GM12878 (cell line): ENCODE data around the gene HDHD3. TPM values are rescaled to one million over a fixed set of nuclear protein-coding genes. Genes with fewer than 3 reads are reported as not detected.

Source experiments
- ATAC-seq: fragments of 200-7000 bp; cut with Tn5 transposase; 3 replicates; pipeline ENCODE4 v1.9.1; 2020; ENCODE audit warnings: mild to moderate bottlenecking, moderate library complexity
- BruUV-seq: library from RNA; stranded (reverse); fragments of 400-500 nt; replicated peaks from 2 replicates; lab custom pipeline; 2021; lab: Mats Ljungman, UMichigan
- CTCF ChIA-PET: fragments of 300-600 bp; sonication (Branson Sonifier 250); formaldehyde crosslinking; extraction: SDS; loops from one replicate; lab custom pipeline; 2021; ENCODE audit warnings: inconsistent platforms; lab: Yijun Ruan, JAX
- POLR2A ChIA-PET: fragments of 350-600 bp; formaldehyde crosslinking; extraction: SDS; loops from one replicate; lab custom pipeline; 2021; ENCODE audit warnings: inconsistent platforms; lab: Charles Lee
- RAD21 ChIA-PET: fragments of 300-600 bp; sonication (Branson Sonifier 250); formaldehyde crosslinking; loops from one replicate; lab custom pipeline; 2023; ENCODE audit warnings: antibody characterized with exemption; ENCODE audit not compliant: unreplicated experiment; lab: Charles Lee
- SMC1A ChIA-PET: fragments of 300-600 bp; sonication (Branson Sonifier 250); formaldehyde crosslinking; loops from one replicate; lab custom pipeline; 2023; ENCODE audit not compliant: unreplicated experiment, uncharacterized antibody; lab: Charles Lee
- DNase-seq: peaks from one replicate; pipeline ENCODE4 v3.0.0-alpha.2; 2011; ENCODE audit warnings: low read depth, low spot score
- FAIRE-seq: peaks from 3 replicates; lab custom pipeline; 2011; peaks lifted over from hg19 to GRCh38; lab: Jason Lieb, UNC
- H2AFZ ChIP-seq: 2 replicates; pipeline ENCODE4 v1.6.0; 2011; ENCODE audit warnings: low read depth, low read length, control low read depth; ENCODE audit not compliant: control insufficient read depth
- H3K27ac ChIP-seq: 2 replicates; pipeline ENCODE4 v1.5.1; 2011; ENCODE audit warnings: control low read depth; ENCODE audit not compliant: control insufficient read depth, insufficient read depth
- H3K27me3 ChIP-seq, 2 experiments: replicated peaks in 1 of 2; 2 replicates each; pipeline versions ENCODE4 v1.6.0 to v1.6.1; 2011; ENCODE audit warnings: low read length in 1 of 2; ENCODE audit not compliant: control insufficient read depth in 2 of 2, insufficient read depth in 2 of 2
- H3K36me3 ChIP-seq, 2 experiments: 2 replicates each; pipeline ENCODE4 v1.5.1; 2011; ENCODE audit warnings: low read length in 1 of 2; ENCODE audit not compliant: control insufficient read depth in 2 of 2, insufficient read depth in 2 of 2
- H3K4me1 ChIP-seq: 2 replicates; pipeline ENCODE4 v1.6.1; 2011; ENCODE audit warnings: mild to moderate bottlenecking, low read length, moderate library complexity, mixed read lengths; ENCODE audit not compliant: control insufficient read depth, insufficient read depth
- H3K4me2 ChIP-seq: 2 replicates; pipeline ENCODE4 v1.6.0; 2011; ENCODE audit warnings: control low read depth; ENCODE audit not compliant: control insufficient read depth, insufficient read depth
- H3K4me3 ChIP-seq: fragments of 200-600 bp; sonication (generic); 2 replicates; pipeline ENCODE4 v1.5.1; 2016
- H3K79me2 ChIP-seq: 2 replicates; pipeline ENCODE4 v1.6.0; 2011; ENCODE audit warnings: low read length; ENCODE audit not compliant: control insufficient read depth, insufficient read depth
- H3K9ac ChIP-seq: 2 replicates; pipeline ENCODE4 v1.8.0; 2011; ENCODE audit warnings: low read length, control low read depth, mixed read lengths; ENCODE audit not compliant: control insufficient read depth, insufficient read depth
- H3K9me3 ChIP-seq: replicated peaks from 3 replicates; pipeline ENCODE4 v1.5.1; 2011; ENCODE audit warnings: mild to moderate bottlenecking, low read length; ENCODE audit not compliant: control insufficient read depth, insufficient read depth
- H4K20me1 ChIP-seq: 2 replicates; pipeline ENCODE4 v1.6.0; 2011; ENCODE audit not compliant: control insufficient read depth, insufficient read depth
- FOS ChIP-seq: IDR thresholded peaks from 3 replicates; pipeline ENCODE4 v1.6.1; 2011; ENCODE audit warnings: borderline replicate concordance; ENCODE audit not compliant: insufficient read length; ENCODE audit errors: extremely low read depth
- FOXK2 ChIP-seq: fragments of 450-650 bp; IDR thresholded peaks from 2 replicates; pipeline ENCODE4 v1.6.1; 2017; ENCODE audit warnings: mild to moderate bottlenecking, moderate library complexity
- GATAD2B ChIP-seq: fragments of 450-650 bp; conservative IDR thresholded peaks from 2 replicates; pipeline ENCODE4 v1.6.1; 2017; ENCODE audit warnings: low read depth, mild to moderate bottlenecking, moderate library complexity
- KAT2A ChIP-seq: conservative IDR thresholded peaks from 2 replicates; pipeline ENCODE4 v1.6.1; 2011; ENCODE audit warnings: low read depth, low read length; ENCODE audit not compliant: control insufficient read depth
- NFXL1 ChIP-seq: fragments of 450-650 bp; IDR thresholded peaks from 2 replicates; pipeline ENCODE4 v1.6.1; 2017; ENCODE audit warnings: antibody characterized with exemption, mild to moderate bottlenecking, borderline replicate concordance
- SMAD1 ChIP-seq: fragments of 450-650 bp; IDR thresholded peaks from 2 replicates; pipeline ENCODE4 v1.6.1; 2018; ENCODE audit warnings: mild to moderate bottlenecking, low read depth; ENCODE audit not compliant: partially characterized antibody
- SPI1 ChIP-seq: IDR thresholded peaks from 2 replicates; pipeline ENCODE4 v1.6.1; 2011; ENCODE audit warnings: low read depth, mild to moderate bottlenecking, low read length, moderate library complexity, borderline replicate concordance; ENCODE audit not compliant: insufficient read depth
- YY1 ChIP-seq: IDR thresholded peaks from 2 replicates; pipeline ENCODE4 v1.6.1; 2011; ENCODE audit warnings: low read depth, mild to moderate bottlenecking, low read length
- ZNF217 ChIP-seq: fragments of 450-650 bp; IDR thresholded peaks from 2 replicates; pipeline ENCODE4 v1.6.1; 2017; ENCODE audit warnings: antibody characterized with exemption, mild to moderate bottlenecking
- WGBS: methylation state at CpG from one replicate; pipeline ENCODE4 v1.1.6; 2016; ENCODE audit warnings: low lambda C conversion rate; ENCODE audit not compliant: insufficient replicate concordance, insufficient coverage; ENCODE audit errors: missing lambda C conversion rate; 5-methylcytosine and 5-hydroxymethylcytosine counted together
- in situ Hi-C: fragments of 300-500 bp; cut with MboI; formaldehyde crosslinking; loops from 9 replicates; pipeline ENCODE4 v1.14.3; 2018; ENCODE audit warnings: mixed read lengths
- intact Hi-C: fragments of 100-400 bp; cut with micrococcal nuclease; formaldehyde crosslinking; loops from one replicate; pipeline ENCODE4 v1.14.2; 2022; ENCODE audit not compliant: unreplicated experiment
- polyA plus RNA-seq, 11 experiments: library from polyadenylated mRNA; depleted of rRNA in 4 of 11; unstranded in 6 of 11; stranded (reverse) in 5 of 11; fragments of >200 nt; fragmentation: Nextera tagmentation in 4 of 11; fragmentation: Illumina TruSeq in 1 of 11; extraction: Ambion mirVana in 4 of 11; extraction: Trizol in 1 of 11; gene quantifications; 1 replicate in 1 of 11; 2 replicates in 10 of 11; pipeline versions ENCODE4 v1.2.1 to v1.2.3, GENCODE V29; 2011 to 2016; ENCODE audit warnings: inconsistent platforms in 2 of 11, missing spikeins in 2 of 11, low read depth in 1 of 11
- total RNA-seq, 4 experiments: library from RNA; depleted of rRNA in 3 of 4; stranded (reverse); fragments of >200 nt in 3 of 4; fragmentation: Illumina TruSeq in 1 of 4; extraction: Trizol in 1 of 4; gene quantifications; 2 replicates each; pipeline versions ENCODE4 v1.2.1 to v1.2.3, GENCODE V29; 2013 to 2021
- TF ChIP-seq, protein P1 (sequence below): IDR thresholded peaks from 2 replicates; pipeline ENCODE4 v1.6.1; 2011; ENCODE audit warnings: mild to moderate bottlenecking, low read depth, low read length, moderate library complexity; ENCODE audit not compliant: insufficient replicate concordance
- TF ChIP-seq, protein P2 (sequence below): fragments of 450-650 bp; IDR thresholded peaks from 2 replicates; pipeline ENCODE4 v1.6.1; 2018; ENCODE audit warnings: mild to moderate bottlenecking, low read depth, moderate library complexity; ENCODE audit not compliant: partially characterized antibody

Gene HDHD3
- total and polyA plus RNA-seq, 10 of the 15 experiments (the other 5 are each of a cell fraction or from before 2014, with no cell fraction given) = 1.3 to 29.4 (median 17.9) TPM

DNA sequence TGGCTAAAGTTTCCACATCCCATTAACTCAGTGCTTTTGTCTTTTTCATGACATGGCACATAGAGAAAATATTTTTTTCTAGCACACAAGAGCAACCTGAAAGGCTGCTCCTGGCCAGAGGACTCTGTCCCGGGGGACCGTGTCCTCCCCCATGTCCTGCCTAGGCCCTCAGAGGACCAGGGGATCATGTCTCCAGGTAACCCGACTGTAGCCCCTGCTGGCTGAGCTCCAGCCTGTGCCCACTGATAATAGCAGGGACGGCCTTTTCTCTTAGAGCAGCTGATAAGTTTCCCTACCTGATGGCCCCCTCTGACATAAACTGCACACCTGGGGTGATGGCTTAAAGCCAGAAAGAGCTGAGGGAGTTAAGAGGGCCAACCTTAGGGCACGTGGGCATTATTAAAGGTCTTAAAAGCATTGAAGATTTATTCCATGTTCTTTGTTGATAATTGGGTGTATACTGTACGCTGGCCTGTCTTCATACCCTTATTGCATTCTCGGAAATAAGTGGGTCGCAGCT lies 5.9 kb downstream of the HDHD3 start:
- H3K36me3 ChIP-seq = peaks cover 5 to 7% of the 10 kb centered on the region in 2 experiments
- peaks cover 5% of the 10 kb centered on the region for H3K79me2 ChIP-seq
- intact Hi-C loops = no loop called here
- in situ Hi-C loops = no loop called here
- H3K27me3 ChIP-seq = no peaks in the 10 kb centered on the region
- no peak overlapping the region for H3K4me2 ChIP-seq
- no TSS peak for BruUV-seq
- CTCF ChIA-PET = no interaction called here
- H3K27ac ChIP-seq = no peak overlapping the region
- H3K4me3 ChIP-seq = no peak overlapping the region
- peaks cover 18% of the 10 kb centered on the region for H3K4me1 ChIP-seq
- TF ChIP-seq, protein P1, sequence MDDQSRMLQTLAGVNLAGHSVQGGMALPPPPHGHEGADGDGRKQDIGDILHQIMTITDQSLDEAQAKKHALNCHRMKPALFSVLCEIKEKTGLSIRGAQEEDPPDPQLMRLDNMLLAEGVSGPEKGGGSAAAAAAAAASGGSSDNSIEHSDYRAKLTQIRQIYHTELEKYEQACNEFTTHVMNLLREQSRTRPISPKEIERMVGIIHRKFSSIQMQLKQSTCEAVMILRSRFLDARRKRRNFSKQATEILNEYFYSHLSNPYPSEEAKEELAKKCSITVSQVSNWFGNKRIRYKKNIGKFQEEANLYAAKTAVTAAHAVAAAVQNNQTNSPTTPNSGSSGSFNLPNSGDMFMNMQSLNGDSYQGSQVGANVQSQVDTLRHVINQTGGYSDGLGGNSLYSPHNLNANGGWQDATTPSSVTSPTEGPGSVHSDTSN = no peak
- no peak for TF ChIP-seq SPI1
- TF ChIP-seq SMAD1 = no peak
- no peak for TF ChIP-seq FOS
- TF ChIP-seq GATAD2B = no peak
- no peak for TF ChIP-seq FOXK2
- TF ChIP-seq, protein P2, sequence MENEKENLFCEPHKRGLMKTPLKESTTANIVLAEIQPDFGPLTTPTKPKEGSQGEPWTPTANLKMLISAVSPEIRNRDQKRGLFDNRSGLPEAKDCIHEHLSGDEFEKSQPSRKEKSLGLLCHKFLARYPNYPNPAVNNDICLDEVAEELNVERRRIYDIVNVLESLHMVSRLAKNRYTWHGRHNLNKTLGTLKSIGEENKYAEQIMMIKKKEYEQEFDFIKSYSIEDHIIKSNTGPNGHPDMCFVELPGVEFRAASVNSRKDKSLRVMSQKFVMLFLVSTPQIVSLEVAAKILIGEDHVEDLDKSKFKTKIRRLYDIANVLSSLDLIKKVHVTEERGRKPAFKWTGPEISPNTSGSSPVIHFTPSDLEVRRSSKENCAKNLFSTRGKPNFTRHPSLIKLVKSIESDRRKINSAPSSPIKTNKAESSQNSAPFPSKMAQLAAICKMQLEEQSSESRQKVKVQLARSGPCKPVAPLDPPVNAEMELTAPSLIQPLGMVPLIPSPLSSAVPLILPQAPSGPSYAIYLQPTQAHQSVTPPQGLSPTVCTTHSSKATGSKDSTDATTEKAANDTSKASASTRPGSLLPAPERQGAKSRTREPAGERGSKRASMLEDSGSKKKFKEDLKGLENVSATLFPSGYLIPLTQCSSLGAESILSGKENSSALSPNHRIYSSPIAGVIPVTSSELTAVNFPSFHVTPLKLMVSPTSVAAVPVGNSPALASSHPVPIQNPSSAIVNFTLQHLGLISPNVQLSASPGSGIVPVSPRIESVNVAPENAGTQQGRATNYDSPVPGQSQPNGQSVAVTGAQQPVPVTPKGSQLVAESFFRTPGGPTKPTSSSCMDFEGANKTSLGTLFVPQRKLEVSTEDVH = no peak
- TF ChIP-seq NFXL1 = no peak
- TF ChIP-seq ZNF217 = no peak
- no peak for TF ChIP-seq KAT2A
- no peak for TF ChIP-seq YY1
- 77% methylated on average over 8 of the region's 8 CpGs for WGBS
- DNase-seq = no peak
- SMC1A ChIA-PET = no interaction called here
- no peaks in the 10 kb centered on the region for H3K9me3 ChIP-seq
- no peak for FAIRE-seq
- ATAC-seq = no peak
- no peaks in the 10 kb centered on the region for H4K20me1 ChIP-seq
- no peak overlapping the region for H3K9ac ChIP-seq
- no peak overlapping the region for H2AFZ ChIP-seq
- RAD21 ChIA-PET = no interaction called here
- POLR2A ChIA-PET = no interaction called here
